Activated CD4-positive, alpha-beta T cell treated with anti-CD3 and anti-CD28 coated beads, Interleukin-2, amount 50 U/mL, for 16 hours (primary cell): ENCODE measurements around the gene MBP.

Experiments used
- DNase-seq: peaks from one replicate; pipeline ENCODE4 v3.0.0-alpha.2; 2020

Gene MBP

DNA sequence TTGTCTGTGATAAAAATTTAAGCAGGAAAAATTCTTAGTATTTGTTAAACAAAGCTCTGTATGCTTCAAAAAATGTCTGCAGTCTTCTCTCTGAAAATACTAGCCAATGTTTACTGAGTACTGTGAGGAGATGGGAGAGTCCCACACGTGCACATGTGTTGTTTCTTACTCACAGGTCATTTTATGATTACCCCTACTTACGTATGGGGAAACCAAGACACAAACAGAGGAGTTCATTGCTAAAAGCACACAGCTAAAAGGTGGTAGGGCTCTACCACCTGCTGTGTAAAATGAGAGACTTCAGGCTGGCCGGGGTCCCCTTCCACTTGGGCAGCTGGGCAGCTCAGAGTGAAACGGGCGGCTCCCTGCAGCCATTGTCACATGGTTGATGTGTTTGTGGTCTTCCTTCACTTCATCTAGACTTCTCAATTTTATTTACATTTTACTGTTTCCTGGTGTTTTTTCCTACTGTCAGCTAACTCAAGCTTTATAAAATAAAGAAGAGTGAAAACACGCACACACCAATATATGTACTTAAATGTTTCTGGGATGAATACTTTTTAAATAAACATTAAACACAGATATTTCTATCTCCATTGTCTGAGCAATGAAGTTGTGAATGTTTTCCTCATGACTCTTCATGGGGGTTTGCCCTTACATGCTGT, 71.2 kb downstream of the MBP start:
- peak; percentile 44 for DNase-seq

DNA sequence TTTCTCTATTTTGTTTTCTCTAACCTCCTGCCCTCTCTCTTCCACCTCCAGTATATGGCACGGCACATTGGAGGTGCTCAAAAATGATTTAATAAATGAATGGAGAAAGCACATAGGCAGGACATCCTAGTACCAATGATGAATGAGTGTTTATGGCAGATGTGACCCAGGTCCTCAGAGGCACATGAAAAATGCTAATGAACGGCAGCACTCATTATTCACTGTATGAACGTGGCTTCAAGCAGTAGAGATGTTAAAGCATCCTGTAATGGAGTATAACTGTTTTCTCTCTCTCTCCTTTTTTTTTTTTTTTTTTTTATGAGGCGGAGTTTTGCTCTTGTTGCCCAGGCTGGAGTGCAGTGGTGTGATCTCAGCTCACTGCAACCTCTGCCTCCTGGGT, 72.4 kb downstream of the MBP start:
- no peak for DNase-seq

DNA sequence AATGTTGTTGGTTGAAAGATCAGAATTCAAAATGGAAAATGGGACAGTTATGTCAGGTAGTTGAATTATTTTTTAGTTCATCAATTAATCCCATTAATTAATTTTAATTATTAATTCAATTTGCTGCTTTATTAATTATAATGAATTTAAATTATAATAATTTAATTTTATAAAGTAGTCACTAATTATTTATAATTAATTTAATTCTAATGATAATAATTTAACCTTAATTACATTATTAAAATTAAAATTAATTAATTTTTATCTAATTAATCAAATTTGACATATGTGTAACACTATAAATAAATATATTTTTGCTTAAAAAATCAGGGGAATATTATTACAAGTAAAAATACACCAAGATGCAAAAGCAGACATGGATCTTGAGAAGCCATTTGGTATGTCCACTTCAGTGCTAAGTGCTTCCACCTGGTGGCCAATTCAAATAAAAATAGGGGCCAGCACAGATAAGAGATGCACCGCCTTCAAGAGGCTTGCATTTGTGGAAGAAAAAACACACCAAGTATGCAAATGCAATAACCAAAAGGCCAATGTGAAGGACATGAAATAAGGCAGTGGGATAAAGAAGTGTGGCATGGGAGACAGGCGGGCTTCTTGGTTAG, 73.2 kb downstream of the MBP start:
- DNase-seq, result peak; percentile 73

DNA sequence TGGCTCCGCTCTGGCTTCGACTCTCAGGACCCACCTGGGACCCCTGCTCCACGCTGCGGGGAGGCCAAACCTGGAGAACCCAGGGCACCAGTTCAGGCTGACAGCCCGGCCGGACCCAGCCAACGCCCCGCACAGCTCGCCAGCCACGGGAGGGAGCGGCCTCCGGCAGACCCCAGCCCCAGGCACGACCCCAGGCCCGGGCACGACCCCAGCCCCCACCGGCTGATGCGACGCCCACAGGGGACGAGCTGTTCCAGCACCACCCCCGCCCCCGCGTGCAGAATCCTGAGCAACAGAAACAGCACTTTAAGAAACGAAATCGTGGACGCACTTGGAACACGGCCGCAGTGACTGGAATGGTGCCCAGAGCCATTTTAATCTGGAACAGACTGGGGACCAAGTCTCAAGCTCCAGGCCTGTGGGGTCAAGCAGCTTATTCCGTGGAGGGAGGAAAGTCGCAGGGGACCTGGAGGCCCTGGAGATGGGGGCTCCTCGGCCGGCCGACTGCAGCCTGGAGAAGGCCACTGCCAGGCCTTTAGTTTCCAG, 74.2 kb downstream of the MBP start:
- no peak for DNase-seq

DNA sequence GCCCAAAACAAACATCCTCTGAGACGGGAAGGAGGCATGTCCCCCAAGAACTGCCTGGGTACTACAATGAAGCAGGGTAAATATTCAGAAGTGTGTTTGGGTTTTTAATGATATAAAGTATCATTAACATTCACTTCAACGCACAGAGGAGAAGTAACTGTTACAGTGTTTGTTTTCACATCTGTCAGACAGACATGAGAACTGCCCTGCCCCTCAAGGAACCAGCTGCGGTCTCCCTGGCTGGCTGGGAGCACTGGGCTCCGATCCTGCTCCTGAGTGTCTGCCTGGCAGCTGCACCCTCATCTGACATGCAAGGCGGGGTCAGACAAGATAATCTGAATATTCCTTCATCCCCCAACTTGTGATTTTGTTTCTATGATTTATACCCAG, 75.6 kb downstream of the MBP start:
- no peak for DNase-seq

DNA sequence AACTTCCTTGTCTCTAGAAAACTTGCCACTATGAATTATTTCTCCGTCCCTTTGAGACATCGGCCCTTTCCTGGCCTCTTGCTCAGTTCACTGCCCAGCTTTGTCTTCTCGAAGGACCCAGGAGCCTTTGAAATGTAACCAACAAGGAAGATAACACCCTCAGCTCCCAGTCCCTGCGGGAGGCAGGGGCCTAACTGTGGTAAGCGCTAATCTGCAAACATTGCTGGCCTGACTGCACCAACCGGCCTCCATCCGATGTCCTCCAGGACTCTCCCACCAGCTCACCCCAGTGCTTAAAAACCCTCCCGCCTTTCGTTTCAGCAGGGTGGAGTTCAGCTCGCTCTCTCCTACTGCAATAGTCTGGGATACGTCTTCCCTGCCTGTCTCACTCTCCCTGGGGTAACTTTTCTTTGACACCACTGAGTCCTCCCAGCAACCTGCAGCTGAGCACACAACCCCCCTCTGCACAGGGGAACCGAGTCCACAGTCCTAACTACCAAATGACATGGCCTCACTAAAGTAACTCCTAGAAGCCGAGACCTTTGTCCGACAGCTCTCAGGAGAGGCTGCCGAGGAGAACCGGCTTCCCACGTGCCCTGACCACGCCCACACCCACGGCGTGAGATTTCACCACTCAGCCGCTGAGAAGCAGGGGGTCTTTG, 76.1 kb downstream of the MBP start:
- DNase-seq, result no peak

DNA sequence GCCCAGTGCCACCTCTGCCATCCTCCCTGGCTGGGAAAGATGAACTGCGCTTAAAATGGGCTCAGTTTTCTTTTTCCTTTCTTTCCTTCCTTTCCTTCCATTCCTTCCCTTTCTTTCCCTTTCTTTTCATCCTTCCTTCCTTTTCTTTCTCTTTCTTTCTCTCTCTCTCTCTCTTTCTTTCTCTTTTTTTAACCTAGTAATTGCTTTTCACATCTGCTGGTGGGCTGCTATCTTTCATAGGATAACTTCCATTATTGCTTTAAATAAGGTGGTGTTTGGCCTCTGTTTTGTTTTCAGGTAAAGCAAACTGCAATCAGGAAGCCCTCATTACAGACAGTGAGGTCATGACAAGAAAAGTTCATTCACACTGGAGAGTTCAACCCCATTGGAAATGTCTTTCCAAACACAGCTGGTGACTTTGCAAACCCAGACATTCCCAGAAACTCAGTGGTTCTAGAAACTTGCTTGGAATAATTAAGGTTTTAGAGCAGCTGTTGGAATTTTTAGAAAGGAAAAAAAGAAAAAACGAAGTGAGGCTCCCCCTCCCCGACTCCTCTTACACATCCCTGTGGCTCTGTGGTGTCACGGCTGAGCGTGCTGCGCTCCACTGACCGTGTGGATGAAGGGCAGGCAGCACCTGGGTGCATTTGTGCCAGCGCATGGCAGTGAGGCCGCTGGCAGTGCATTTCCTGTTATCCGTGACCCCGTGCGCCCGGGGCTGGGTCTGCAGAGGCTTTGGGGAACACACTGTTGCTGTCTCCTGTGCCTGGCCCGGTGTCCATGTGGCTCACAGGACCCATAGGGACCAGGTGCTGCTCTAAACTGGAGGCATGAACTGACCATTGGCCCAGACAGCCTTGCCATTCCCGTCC, 76.9 kb downstream of the MBP start:
- peak; percentile 38 for DNase-seq

DNA sequence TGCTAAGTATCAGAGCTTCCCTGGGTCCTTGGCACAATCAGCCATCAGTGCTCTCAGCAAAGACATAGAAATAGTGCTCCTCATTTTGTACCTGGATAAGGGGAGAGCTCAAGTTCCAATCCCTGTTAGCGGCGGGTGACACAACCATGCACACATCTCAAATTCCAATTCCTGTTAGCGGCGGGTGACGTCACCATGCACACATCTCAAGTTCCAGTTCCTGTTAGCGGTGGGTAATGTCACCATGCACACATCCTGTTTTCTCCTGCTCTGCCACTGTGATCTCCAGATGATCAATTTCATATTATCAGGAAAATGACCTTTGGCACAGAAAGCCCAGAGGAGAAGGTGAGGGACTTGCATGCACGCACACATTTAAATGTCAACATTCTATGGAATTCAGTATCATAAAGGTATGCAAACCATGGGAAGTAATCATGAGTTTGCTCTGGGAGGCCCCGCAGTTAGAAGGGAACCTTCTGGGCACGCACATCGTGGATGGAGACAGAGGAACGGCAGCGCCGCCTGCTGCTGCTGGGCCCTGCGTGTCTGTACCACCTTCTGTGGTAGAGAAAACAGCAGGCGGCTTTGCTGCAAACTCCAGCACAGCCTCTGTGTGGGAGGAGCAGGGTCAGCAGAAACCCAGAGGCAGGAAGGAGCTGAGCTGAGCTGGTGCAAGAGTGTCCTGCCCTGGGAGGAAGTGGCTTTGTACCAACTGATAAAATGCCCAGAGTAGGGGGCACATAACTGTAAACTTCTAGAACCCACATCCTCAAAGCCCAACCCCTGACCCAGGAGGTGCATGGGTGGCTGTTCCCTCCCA, 77.8 kb downstream of the MBP start:
- DNase-seq, result peak; percentile 96

DNA sequence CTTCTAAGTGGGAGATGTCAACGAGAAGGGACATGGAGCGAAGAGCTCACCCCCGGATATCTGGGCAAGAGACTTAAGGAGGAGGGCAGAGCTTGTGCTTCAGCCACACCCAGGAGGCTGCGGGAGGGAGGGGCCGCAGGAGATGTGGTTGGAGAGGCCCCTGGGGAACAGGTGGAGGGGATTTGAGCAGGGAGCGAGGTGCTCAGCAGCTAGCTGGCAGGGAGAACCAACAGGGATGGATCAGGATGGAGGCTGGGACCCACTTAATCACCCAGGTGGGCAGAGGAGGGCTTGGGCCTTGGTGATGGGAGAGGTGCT, 78.3 kb downstream of the MBP start:
- DNase-seq, result peak; percentile 66

DNA sequence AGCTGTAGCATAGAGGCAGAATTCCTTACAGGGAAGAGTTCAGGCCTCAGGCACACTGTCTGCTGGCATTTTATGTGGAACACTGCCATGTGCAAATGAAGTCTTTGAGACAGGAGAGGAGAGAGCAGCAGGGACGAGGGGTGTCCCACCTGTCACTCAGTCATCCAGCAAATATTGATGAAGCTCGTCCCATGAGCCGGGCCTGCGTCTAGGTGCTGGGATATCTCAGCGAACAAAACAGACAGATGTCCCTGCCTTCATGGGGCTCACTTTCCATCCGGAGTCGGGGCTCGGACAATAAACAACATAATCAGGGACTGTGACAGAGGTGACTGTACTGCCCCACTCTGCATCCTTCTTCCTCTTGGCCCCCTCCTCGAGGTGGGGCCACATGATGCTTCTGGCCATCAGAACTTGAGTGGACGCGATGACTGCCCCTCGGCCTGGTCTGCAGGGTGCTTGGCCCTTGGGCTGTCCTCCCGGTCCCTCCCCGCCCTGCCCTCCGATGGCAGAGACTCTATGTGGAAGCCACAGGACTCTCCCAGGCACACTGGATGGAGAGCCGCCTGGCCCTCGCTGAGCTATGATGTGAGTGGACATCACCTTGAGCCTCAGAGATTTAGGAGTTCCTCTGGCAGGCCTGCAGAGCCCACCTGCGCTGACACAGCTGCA, 78.8 kb downstream of the MBP start:
- DNase-seq, result no peak

DNA sequence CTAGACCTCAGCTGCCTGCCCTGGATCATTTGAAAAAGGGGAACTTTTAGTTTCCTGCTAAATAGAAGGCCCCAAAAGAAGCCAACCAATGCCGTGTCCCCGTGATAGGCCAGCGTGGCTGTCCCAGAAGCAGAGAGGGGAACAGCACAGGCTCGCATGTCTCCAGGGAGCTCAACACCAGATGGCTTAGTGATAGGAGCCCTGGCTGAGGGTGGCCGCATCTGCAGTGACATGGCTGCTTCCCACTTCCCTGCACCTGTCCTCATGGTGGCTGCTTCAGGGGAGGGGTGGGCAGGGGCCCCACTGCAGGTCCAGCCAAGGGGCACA, 79.6 kb downstream of the MBP start:
- no peak for DNase-seq

DNA sequence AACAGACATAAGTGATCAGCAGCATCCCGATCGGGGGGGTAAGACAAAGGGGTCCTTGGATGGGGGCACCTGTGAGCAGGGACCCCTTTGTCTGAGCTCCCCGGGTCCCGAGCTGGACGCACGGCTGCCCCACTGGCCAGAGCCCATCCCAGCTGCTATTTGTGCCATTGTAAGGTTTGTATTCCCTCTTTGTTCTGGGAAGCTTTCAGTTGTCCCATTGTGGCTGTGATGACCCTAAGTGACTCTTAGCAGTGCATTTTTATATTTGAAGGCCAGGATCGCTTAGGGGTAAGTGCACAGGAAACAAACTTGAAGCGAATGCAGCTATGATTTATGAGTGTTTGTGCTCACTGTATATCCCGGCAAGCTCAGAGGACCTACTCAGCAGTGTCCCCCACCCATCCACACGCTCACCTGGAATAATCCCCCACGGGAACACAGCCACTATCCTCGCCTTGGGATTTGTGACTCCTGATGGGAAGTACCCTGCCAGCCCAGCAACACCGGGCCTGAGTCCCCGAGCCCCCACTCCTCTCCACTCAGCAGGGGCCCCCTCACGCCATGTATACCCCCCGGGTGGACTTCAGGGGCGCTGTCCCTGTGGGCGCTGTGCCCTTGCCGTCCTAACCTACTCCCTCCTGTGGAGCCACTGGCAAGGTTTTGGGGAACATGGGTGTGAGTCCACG, 80.1 kb downstream of the MBP start:
- DNase-seq, result no peak

DNA sequence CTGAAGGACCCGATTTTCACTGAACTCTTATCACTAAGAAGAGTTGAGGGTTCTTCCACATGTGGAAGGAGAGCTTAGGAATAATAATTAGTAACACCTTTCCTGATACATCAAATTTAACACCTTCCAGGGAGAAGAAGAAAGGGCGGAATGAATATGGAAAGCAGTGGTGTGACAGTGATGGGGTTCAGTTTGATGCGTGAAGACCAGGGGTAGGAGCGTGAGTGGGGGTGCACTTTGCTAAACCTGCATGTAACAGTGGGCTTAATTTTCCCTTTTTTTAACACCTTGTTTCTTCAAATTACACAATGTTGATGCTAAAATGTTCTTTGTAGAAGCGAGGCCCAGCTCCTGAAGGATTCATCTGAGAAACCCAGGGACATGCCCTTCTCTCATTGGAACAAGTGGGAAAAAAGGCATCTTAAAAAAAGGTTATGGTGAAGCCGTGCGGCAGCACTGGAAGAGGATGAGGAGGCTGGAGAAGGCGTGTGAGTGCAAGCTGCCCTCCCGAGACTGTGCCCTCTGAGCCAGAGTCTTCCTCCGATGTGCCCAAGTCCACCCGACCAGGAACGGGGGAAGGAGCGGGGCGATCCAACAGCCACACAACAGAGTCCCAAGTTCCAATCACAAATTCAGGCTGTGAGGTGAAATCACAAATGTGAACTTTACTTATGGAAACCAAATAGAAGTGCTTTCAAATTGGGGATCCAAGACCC, 80.8 kb downstream of the MBP start:
- no peak for DNase-seq

DNA sequence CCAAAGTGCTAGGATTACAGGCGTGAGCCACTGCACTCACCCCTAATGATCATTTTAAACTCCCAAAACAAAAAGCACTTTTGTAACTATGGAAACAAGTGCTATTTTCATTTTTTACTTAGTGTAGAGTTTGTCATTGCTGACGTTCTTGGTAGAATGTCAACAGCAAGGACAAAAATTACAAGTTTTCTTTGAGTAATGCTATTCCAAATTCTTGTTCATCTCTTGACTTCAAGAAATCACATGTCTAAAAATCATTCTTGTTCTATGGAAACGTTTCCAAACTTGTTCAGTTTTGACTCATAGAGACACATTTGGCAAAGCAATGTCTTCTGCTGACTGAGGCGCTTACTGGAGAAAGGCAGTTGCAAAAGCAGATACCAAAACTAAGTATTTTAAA, 82.6 kb downstream of the MBP start:
- peak; percentile 60 for DNase-seq

DNA sequence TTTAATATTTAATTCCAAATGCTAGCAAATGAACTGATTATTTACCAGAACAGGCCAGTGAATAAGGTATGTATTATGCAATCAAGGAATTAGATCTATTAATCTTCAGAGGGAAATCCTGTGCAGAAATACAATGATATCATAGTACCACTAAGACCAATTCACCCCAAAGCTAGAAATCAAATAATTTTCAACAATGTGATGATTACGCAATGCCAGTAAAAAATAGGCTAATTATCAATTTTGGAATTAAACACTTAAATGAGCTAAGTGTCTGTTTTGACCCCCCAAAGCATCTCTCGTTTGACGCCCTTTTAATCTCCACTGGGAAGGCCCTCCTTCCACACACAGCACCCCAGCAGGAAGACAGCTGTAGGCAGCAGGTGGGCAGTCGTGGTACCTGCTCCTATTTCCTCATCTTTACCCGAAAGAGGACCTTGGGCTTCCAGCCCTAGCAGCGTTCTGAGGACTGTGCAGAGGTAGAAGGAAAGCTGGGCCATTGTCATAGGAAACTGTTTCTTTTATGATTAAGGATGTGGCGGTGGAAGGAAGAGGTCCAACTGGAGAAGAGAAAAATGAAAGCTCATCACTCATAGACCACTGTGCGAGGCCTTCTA, 84.7 kb downstream of the MBP start:
- no peak for DNase-seq

DNA sequence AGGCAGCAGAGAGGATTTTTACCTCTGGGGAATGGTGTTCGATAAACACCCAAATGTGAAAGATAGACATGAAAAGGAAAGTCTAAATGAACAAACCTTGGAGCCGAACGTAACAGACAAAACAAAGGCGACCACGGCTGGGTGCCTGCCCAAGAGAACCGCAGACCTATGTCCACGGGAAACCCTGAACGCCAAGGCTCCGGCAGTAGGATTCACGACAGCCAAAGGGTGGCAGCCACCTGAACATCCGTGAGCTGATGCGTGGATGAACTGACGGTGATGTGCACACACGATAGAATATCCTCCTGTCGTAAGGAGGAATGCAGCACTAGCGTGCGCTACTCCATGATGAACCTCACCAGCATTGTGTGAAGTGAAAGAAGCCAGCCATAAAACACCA, 85.6 kb downstream of the MBP start:
- no peak for DNase-seq

DNA sequence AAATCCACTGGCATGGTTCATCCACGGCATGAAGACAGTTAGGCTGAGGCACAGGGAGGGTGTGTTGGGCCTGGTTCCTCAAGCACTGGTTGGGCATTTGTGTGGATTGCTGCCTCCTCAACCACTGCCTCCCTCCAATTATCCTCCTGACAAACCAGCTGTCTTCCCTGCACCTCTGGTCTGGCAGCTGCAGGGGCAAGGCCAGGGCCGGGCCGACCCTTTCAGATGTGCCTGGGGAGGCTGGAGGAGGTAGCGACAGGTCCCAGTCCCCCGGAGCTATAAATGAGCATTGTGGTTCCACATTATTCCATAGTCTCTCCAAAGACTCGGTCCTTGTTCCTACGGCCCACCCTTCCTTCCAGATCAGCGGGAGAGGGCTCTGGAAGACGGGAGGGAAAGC, 86.2 kb downstream of the MBP start:
- DNase-seq, result no peak

DNA sequence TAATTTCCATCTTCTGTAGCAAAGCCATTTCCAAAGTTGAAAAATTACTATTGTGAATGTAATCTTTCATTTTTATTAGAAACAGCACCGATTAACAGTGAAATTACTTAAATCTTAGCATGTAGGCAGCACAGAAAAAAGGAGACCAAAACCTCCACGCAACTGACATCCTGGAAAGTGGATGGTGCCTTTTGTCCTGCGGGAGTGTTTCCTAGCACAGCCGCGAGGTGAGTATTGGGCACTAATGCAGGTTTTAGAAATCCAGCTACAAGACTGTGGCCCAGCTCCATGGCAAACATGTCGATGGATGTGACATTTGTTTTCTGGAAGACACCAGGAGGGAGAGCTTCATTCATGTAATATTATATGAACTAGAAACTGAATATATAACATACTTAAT, 86.9 kb downstream of the MBP start:
- DNase-seq, result no peak

DNA sequence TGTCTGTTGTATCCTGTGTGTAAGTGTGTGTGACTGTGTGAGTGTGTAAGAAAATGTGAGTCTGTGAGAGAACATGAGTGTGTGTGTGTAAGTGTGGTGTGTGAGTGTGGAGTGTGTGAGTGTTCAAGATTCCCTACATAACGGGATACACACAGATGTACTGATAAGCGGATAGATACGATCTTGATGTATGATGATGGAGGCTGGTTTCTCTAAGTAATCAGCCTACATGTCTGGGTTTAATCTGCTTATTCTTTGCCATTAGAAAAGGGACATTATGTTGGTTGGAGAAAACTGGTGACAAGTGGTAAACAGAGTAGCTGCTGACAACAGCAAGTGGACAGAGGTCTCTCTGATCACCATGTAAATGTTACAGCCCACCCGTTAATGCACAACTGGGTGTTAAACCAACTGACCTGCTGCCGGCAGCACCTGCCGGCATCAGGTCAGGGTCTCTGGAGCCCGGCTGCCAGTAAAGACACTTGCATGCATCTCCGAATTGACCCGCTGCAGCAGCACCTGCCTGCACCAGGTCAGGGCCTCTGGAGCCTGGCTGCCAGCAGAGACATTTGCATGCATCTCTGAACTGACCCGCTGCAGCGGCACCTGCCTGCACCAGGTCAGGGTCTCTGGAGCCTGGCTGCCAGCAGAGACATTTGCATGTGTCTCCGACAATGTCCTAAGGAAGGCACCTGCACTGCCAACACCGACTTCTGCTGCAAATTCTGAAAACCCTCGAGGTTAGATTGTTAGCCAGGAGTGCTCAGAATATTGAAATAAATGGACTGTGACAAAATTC, 87.5 kb downstream of the MBP start:
- no peak for DNase-seq
